Measurements from ENCODE around the gene TCERG1.

DNA sequence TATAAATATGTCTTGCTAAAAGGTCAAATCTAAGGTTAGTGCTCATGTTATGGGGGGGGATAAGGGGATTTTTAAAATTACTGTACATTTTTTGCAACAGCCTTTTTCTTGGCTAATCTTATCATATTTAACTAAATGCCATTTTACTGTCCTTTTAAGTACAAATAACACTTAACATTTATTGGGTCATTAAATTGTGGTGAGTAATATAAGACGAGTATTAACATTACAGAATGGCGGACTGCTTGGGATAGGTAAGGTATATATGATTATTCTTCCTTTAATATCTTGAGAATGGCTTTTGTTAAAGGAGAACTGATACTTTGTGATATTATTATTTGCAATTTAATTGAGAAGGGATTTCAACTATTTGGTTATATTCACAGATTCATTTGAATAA lies 35.6 kb downstream of the TCERG1 start:
- TF ChIP-seq SRF (IDR thresholded peaks at IDR 0.05; ENCODE audit: low read depth) (no peak), ZNF274 (IDR thresholded peaks at IDR 0.05; ENCODE audit: low read depth, low read length) (no peak), POLR2A (IDR thresholded peaks at IDR 0.05; ENCODE audit: borderline replicate concordance, extremely low read depth, insufficient read depth, insufficient read length) (no peak)
- TF ChIP-seq, protein P1, sequence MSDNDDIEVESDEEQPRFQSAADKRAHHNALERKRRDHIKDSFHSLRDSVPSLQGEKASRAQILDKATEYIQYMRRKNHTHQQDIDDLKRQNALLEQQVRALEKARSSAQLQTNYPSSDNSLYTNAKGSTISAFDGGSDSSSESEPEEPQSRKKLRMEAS (IDR thresholded peaks at IDR 0.05) = no peak
- TF ChIP-seq, protein P2, sequence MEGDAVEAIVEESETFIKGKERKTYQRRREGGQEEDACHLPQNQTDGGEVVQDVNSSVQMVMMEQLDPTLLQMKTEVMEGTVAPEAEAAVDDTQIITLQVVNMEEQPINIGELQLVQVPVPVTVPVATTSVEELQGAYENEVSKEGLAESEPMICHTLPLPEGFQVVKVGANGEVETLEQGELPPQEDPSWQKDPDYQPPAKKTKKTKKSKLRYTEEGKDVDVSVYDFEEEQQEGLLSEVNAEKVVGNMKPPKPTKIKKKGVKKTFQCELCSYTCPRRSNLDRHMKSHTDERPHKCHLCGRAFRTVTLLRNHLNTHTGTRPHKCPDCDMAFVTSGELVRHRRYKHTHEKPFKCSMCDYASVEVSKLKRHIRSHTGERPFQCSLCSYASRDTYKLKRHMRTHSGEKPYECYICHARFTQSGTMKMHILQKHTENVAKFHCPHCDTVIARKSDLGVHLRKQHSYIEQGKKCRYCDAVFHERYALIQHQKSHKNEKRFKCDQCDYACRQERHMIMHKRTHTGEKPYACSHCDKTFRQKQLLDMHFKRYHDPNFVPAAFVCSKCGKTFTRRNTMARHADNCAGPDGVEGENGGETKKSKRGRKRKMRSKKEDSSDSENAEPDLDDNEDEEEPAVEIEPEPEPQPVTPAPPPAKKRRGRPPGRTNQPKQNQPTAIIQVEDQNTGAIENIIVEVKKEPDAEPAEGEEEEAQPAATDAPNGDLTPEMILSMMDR (IDR thresholded peaks at IDR 0.05 in 2 of 3, conservative IDR thresholded peaks at IDR 0.05 in 1 of 3; ENCODE audit: borderline replicate concordance in 1 of 3, insufficient read depth in 1 of 3, low read depth in 2 of 3, low read length in 2 of 3) = no peak

Measured in HCT116 (cell line).